ENCODE data around the gene PHC2.

DNA sequence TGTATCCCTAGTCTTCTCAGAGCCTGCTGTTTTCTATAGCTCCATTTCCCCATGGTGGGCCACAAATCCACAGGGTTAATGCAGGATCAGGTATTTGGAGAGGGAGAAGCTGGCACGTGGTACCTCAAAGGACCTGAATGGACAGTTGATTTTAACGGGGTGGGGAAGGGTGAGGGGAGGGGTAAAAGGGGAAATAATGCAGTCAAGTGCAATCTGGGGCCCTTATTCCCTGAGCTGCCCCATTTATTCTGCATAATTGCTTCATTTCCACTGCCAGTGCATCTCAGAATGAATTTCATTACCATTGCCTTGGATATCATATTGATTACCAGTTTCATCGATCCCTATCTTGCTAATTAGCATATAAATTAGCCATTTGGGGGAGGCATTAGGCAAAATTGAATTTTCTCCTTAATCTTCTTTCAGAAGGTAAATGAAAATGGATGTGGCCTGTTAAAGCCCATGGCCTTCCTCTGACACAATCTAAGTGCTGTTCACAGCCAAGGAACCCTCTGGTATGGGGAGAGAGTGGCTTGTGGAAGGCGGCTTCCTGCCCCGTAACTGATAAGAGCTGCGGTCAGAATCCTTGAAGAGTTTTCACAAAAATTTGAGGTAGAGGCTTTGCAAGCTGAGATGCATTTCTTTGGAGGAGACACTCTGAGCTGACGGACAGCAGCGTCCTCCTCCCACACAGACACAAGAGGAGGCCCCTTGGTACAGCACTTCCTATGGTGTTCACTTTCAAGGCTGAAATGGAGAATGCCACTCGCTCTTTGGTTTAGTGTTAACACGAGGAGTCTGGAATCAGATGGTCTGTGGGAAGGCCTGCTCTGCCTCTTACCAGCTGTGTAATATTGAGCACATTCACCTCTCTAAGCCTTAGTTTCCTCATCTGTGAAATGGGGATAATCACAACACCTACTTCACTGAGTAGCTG, 34.4 kb downstream of the PHC2 start:
- TF ChIP-seq, protein P1, sequence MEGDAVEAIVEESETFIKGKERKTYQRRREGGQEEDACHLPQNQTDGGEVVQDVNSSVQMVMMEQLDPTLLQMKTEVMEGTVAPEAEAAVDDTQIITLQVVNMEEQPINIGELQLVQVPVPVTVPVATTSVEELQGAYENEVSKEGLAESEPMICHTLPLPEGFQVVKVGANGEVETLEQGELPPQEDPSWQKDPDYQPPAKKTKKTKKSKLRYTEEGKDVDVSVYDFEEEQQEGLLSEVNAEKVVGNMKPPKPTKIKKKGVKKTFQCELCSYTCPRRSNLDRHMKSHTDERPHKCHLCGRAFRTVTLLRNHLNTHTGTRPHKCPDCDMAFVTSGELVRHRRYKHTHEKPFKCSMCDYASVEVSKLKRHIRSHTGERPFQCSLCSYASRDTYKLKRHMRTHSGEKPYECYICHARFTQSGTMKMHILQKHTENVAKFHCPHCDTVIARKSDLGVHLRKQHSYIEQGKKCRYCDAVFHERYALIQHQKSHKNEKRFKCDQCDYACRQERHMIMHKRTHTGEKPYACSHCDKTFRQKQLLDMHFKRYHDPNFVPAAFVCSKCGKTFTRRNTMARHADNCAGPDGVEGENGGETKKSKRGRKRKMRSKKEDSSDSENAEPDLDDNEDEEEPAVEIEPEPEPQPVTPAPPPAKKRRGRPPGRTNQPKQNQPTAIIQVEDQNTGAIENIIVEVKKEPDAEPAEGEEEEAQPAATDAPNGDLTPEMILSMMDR (IDR thresholded peaks at IDR 0.05; ENCODE audit: low read length): no peak
- TF ChIP-seq EZH2 (optimal IDR thresholded peaks at IDR 0.05; ENCODE audit: low read depth, low read length): no peak
